Activated naive CD4-positive, alpha-beta T cell treated with anti-CD3 and anti-CD28 coated beads for 36 hours (primary cell): Measurements from ENCODE around the gene LYPD3. TPM values are rescaled to one million over a fixed set of nuclear protein-coding genes. Genes with fewer than 3 reads are reported as not detected.

Experiments
- CTCF ChIA-PET: fragments of 350-600 bp; sonication (Branson Sonifier 250); formaldehyde crosslinking; loops from one replicate; lab custom pipeline; 2021; ENCODE audit warnings: antibody characterized with exemption; lab: Charles Lee
- DNase-seq: peaks from one replicate; pipeline ENCODE4 v3.0.0-alpha.2; 2020
- H3K27ac Mint-ChIP-seq: one replicate; pipeline ENCODE4 v1.8.0; 2021; ENCODE audit warnings: mild to moderate bottlenecking, mixed read lengths
- H3K27me3 Mint-ChIP-seq: one replicate; pipeline ENCODE4 v1.8.0; 2021; ENCODE audit warnings: low read depth, mixed read lengths
- H3K36me3 Mint-ChIP-seq: one replicate; pipeline ENCODE4 v1.8.0; 2021; ENCODE audit warnings: low read depth, mixed read lengths
- H3K4me1 Mint-ChIP-seq: one replicate; pipeline ENCODE4 v1.8.0; 2021; ENCODE audit warnings: low read depth, mixed read lengths
- H3K4me3 Mint-ChIP-seq: one replicate; pipeline ENCODE4 v1.8.0; 2021; ENCODE audit warnings: mild to moderate bottlenecking, moderate library complexity, mixed read lengths
- H3K9me3 Mint-ChIP-seq: one replicate; pipeline ENCODE4 v1.8.0; 2021; ENCODE audit warnings: mixed read lengths
- intact Hi-C: fragments of 100-400 bp; cut with micrococcal nuclease; formaldehyde crosslinking; loops from one replicate; pipeline ENCODE4 v1.15.1; 2023
- total RNA-seq, 2 experiments: library from RNA; stranded (reverse); gene quantifications; one replicate each; pipeline ENCODE4 v1.2.3, GENCODE V29; 2021

LYPD3 gene
- total RNA-seq, 2 experiments from 2014 or later: 1.5 to 1.6 TPM

GRCh38 chr19:43501661-43502418 is 36.4 kb upstream of the LYPD3 start:
- Mint-ChIP-seq H3K27ac (no peak overlapping the region), H3K27me3 (no peaks in the 10 kb centered on the region), H3K36me3 (peaks cover 9% of the 10 kb centered on the region), H3K4me1 (peaks cover 29% of the 10 kb centered on the region), H3K4me3 (no peak overlapping the region), H3K9me3 (no peaks in the 10 kb centered on the region)
- CTCF ChIA-PET: interaction anchor here (0.6 to 1.2 kb wide), 6 partner anchors 23 to 1120 kb away, joined by 3 to 5 read pairs (median 3); partner anchors contain the start of genes IRGQ, XRCC1 and ZNF576
- intact Hi-C loops: no loop called here
- no peak for DNase-seq

GRCh38 chr19:43499042-43499441 is 33.6 kb upstream of the LYPD3 start:
- H3K4me1 Mint-ChIP-seq: peaks cover 19% of the 10 kb centered on the region
- intact Hi-C loops: no loop called here
- no peaks in the 10 kb centered on the region for H3K27me3 Mint-ChIP-seq
- H3K9me3 Mint-ChIP-seq: no peaks in the 10 kb centered on the region
- H3K27ac Mint-ChIP-seq: no peak overlapping the region
- CTCF ChIA-PET: interaction anchor here (0.6 to 0.7 kb wide), 2 partner anchors 19 to 20 kb away, joined by 3 read pairs; no protein-coding TSS in a partner anchor
- peaks cover 11% of the 10 kb centered on the region for H3K36me3 Mint-ChIP-seq
- DNase-seq: no peak
- H3K4me3 Mint-ChIP-seq: no peak overlapping the region

- no peak for DNase-seq
- H3K27ac Mint-ChIP-seq: peak overlapping the region; percentile 14
- intact Hi-C loops: no loop called here
- H3K4me1 Mint-ChIP-seq: peaks cover 16% of the 10 kb centered on the region
- H3K27me3 Mint-ChIP-seq: no peaks in the 10 kb centered on the region
- peaks cover 11% of the 10 kb centered on the region for H3K36me3 Mint-ChIP-seq
- H3K4me3 Mint-ChIP-seq: no peak overlapping the region
- CTCF ChIA-PET: interaction anchor here (0.7 kb wide), 2 partner anchors 18 to 55 kb away, joined by 3 read pairs; no protein-coding TSS in a partner anchor
- no peaks in the 10 kb centered on the region for H3K9me3 Mint-ChIP-seq
These were observed 32.9 kb upstream of the LYPD3 start for GRCh38 chr19:43498233-43498842.

GRCh38 chr19:43496960-43497359 is 31.6 kb upstream of the LYPD3 start:
- H3K27me3 Mint-ChIP-seq: no peaks in the 10 kb centered on the region
- CTCF ChIA-PET: interaction anchor here (1.7 to 2.4 kb wide), 2 partner anchors 23 to 50 kb away, joined by 5 to 6 read pairs; no protein-coding TSS in a partner anchor
- H3K4me3 Mint-ChIP-seq: no peak overlapping the region
- peaks cover 5% of the 10 kb centered on the region for H3K4me1 Mint-ChIP-seq
- peaks cover 9% of the 10 kb centered on the region for H3K36me3 Mint-ChIP-seq
- intact Hi-C loops: no loop called here
- no peaks in the 10 kb centered on the region for H3K9me3 Mint-ChIP-seq
- no peak for DNase-seq
- no peak overlapping the region for H3K27ac Mint-ChIP-seq

GRCh38 chr19:43495082-43495481 is 29.7 kb upstream of the LYPD3 start:
- peaks cover 9% of the 10 kb centered on the region for H3K36me3 Mint-ChIP-seq
- no peaks in the 10 kb centered on the region for H3K9me3 Mint-ChIP-seq
- CTCF ChIA-PET: interaction anchor here (0.5 to 2.4 kb wide), 5 partner anchors 23 to 100 kb away, joined by 3 to 6 read pairs (median 5); no protein-coding TSS in a partner anchor
- H3K27ac Mint-ChIP-seq: no peak overlapping the region
- intact Hi-C loops: no loop called here
- H3K27me3 Mint-ChIP-seq: no peaks in the 10 kb centered on the region
- DNase-seq: no peak
- H3K4me1 Mint-ChIP-seq: peaks cover under 1% of the 10 kb centered on the region
- H3K4me3 Mint-ChIP-seq: no peak overlapping the region

GRCh38 chr19:43490759-43491158 is 25.4 kb upstream of the LYPD3 start:
- no peaks in the 10 kb centered on the region for H3K27me3 Mint-ChIP-seq
- intact Hi-C loops: no loop called here
- CTCF ChIA-PET: interaction anchor here (0.5 to 1.8 kb wide), 2 partner anchors 19 to 44 kb away, joined by 3 to 5 read pairs; no protein-coding TSS in a partner anchor
- DNase-seq: no peak
- peaks cover 6% of the 10 kb centered on the region for H3K36me3 Mint-ChIP-seq
- peaks cover 5% of the 10 kb centered on the region for H3K4me1 Mint-ChIP-seq
- no peaks in the 10 kb centered on the region for H3K9me3 Mint-ChIP-seq
- H3K27ac Mint-ChIP-seq: no peak overlapping the region
- H3K4me3 Mint-ChIP-seq: no peak overlapping the region

- Mint-ChIP-seq H3K4me1 (peaks cover 5% of the 10 kb centered on the region), H3K36me3 (peaks cover 6% of the 10 kb centered on the region), H3K9me3 (no peaks in the 10 kb centered on the region), H3K4me3 (no peak overlapping the region), H3K27me3 (no peaks in the 10 kb centered on the region), H3K27ac (no peak overlapping the region)
- intact Hi-C loops: no loop called here
- CTCF ChIA-PET: interaction anchor here (1.8 kb wide), 1 partner anchor 43 kb away, joined by 5 read pairs; no protein-coding TSS in a partner anchor
- no peak for DNase-seq
These were observed 24.7 kb upstream of the LYPD3 start for GRCh38 chr19:43489979-43490599.

GRCh38 chr19:43489310-43489709 is 23.9 kb upstream of the LYPD3 start:
- H3K4me1 Mint-ChIP-seq: peaks cover 5% of the 10 kb centered on the region
- intact Hi-C loops: no loop called here

GRCh38 chr19:43488179-43488578 is 22.8 kb upstream of the LYPD3 start:
- H3K36me3 Mint-ChIP-seq: peaks cover 3% of the 10 kb centered on the region
- no peaks in the 10 kb centered on the region for H3K27me3 Mint-ChIP-seq
- H3K4me1 Mint-ChIP-seq: peaks cover 5% of the 10 kb centered on the region
- no peak overlapping the region for H3K27ac Mint-ChIP-seq
- no peaks in the 10 kb centered on the region for H3K9me3 Mint-ChIP-seq
- CTCF ChIA-PET: no interaction called here
- intact Hi-C loops: no loop called here
- no peak overlapping the region for H3K4me3 Mint-ChIP-seq
- no peak for DNase-seq

More at GRCh38 chr19:43489310-43489709, 23.9 kb upstream of the LYPD3 start:
- Mint-ChIP-seq H3K36me3 (peaks cover 3% of the 10 kb centered on the region), H3K27me3 (no peaks in the 10 kb centered on the region), H3K4me3 (no peak overlapping the region), H3K27ac (no peak overlapping the region), H3K9me3 (no peaks in the 10 kb centered on the region)
- DNase-seq: no peak
- CTCF ChIA-PET: no interaction called here

GRCh38 chr19:43486412-43486811 is 21.0 kb upstream of the LYPD3 start:
- no peaks in the 10 kb centered on the region for H3K27me3 Mint-ChIP-seq
- DNase-seq: no peak
- intact Hi-C loops: no loop called here
- H3K4me1 Mint-ChIP-seq: peaks cover 5% of the 10 kb centered on the region
- CTCF ChIA-PET: no interaction called here
- no peak overlapping the region for H3K4me3 Mint-ChIP-seq
- H3K27ac Mint-ChIP-seq: no peak overlapping the region
- H3K9me3 Mint-ChIP-seq: no peaks in the 10 kb centered on the region
- peaks cover 5% of the 10 kb centered on the region for H3K36me3 Mint-ChIP-seq

GRCh38 chr19:43485951-43486350 is 20.5 kb upstream of the LYPD3 start:
- CTCF ChIA-PET: no interaction called here
- intact Hi-C loops: no loop called here
- no peak for DNase-seq
- Mint-ChIP-seq H3K4me1 (peaks cover 5% of the 10 kb centered on the region), H3K9me3 (no peaks in the 10 kb centered on the region), H3K27ac (no peak overlapping the region), H3K36me3 (peaks cover 5% of the 10 kb centered on the region), H3K4me3 (no peak overlapping the region), H3K27me3 (no peaks in the 10 kb centered on the region)

- CTCF ChIA-PET: interaction anchor here (1.6 kb wide), 1 partner anchor 36 kb away, joined by 3 read pairs; no protein-coding TSS in a partner anchor
These were observed 17.9 kb upstream of the LYPD3 start for GRCh38 chr19:43483281-43483680.

More at GRCh38 chr19:43483281-43483680, 17.9 kb upstream of the LYPD3 start:
- Mint-ChIP-seq H3K27ac (no peak overlapping the region), H3K27me3 (no peaks in the 10 kb centered on the region), H3K36me3 (peaks cover 4% of the 10 kb centered on the region), H3K9me3 (no peaks in the 10 kb centered on the region), H3K4me3 (no peak overlapping the region), H3K4me1 (no peaks in the 10 kb centered on the region)
- intact Hi-C loops: no loop called here
- no peak for DNase-seq
